Measurements from ENCODE around the gene TESK2. TPM values are rescaled to one million over a fixed set of nuclear protein-coding genes. Genes with fewer than 3 reads are reported as not detected.
A peak's percentile ranks its signal among the peaks of the same experiment; 100 is the strongest.

The TESK2 gene
- total and polyA plus RNA-seq, 2 of the 13 experiments (the other 11 are each of a cell fraction or from before 2014, with no cell fraction given): 5.5 to 9.6 TPM

GRCh38 chr1:45303520-45304310 is 187.2 kb downstream of the TESK2 start (continued):
- TF ChIP-seq ZNF414 (CRISPR knock-in tag; IDR thresholded peaks at IDR 0.05) (peak; percentile 94), LBX2 (CRISPR knock-in tag; IDR thresholded peaks at IDR 0.05; ENCODE audit: borderline replicate concordance) (no peak), FOXK1 (CRISPR knock-in tag; IDR thresholded peaks at IDR 0.05; ENCODE audit: borderline replicate concordance, low read depth) (peak; percentile 69; the same call in 1 of the 2 replicates), CBX1 (IDR thresholded peaks at IDR 0.05; ENCODE audit: low read depth) (peak; percentile 40), ZXDC (CRISPR knock-in tag; IDR thresholded peaks at IDR 0.05) (0 out of 2 replicates have a peak, but pooled peaks have one; percentile 22), ZNF747 (CRISPR knock-in tag; IDR thresholded peaks at IDR 0.05; ENCODE audit: borderline replicate concordance) (no peak; the same call in 1 of the 2 replicates), ZNF230 (CRISPR knock-in tag; IDR thresholded peaks at IDR 0.05) (peak; percentile 70; the same call in 1 of the 2 replicates), ELK4 (CRISPR knock-in tag; IDR thresholded peaks at IDR 0.05; ENCODE audit: borderline replicate concordance) (no peak), ZNF879 (CRISPR knock-in tag; IDR thresholded peaks at IDR 0.05) (no peak), ZZZ3 (CRISPR knock-in tag; IDR thresholded peaks at IDR 0.05; ENCODE audit: borderline replicate concordance) (0 out of 2 replicates have a peak, but pooled peaks have one; percentile 18), HNF1B (CRISPR knock-in tag; IDR thresholded peaks at IDR 0.05) (no peak; the same call in none of the 2 replicates), GLI4 (CRISPR knock-in tag; IDR thresholded peaks at IDR 0.05; ENCODE audit: borderline replicate concordance) (no peak; the same call in 1 of the 2 replicates), ZNF180 (CRISPR knock-in tag; IDR thresholded peaks at IDR 0.05; ENCODE audit: borderline replicate concordance, low read depth) (0 out of 2 replicates have a peak, but pooled peaks have one; percentile 18), IRF9 (CRISPR knock-in tag; IDR thresholded peaks at IDR 0.05; ENCODE audit: borderline replicate concordance) (peak; percentile 54), ZNF20 (CRISPR knock-in tag; IDR thresholded peaks at IDR 0.05) (no peak), E2F2 (CRISPR knock-in tag; IDR thresholded peaks at IDR 0.05; ENCODE audit: borderline replicate concordance) (no peak), SMAD9 (CRISPR knock-in tag; IDR thresholded peaks at IDR 0.05) (peak; percentile 36; the same call in 1 of the 2 replicates), ZNF577 (CRISPR knock-in tag; IDR thresholded peaks at IDR 0.05; ENCODE audit: borderline replicate concordance, low read depth) (no peak)
